ENCODE measurements around the gene ZNF516. TPM values are rescaled to one million over a fixed set of nuclear protein-coding genes. Genes with fewer than 3 reads are reported as not detected.
A peak's percentile ranks its signal among the peaks of the same experiment; 100 is the strongest.

ZNF516 gene
- polyA plus RNA-seq, 3 donors: 5.0 to 41.9 (median 8.6) TPM

- H2AFZ ChIP-seq (ENCODE audit: insufficient read depth, low read depth, low read length, poor library complexity, severe bottlenecking): no peak overlapping the region
- peaks cover 88 to 100% of the 10 kb centered on the region in 2 donors for H3K4me1 ChIP-seq (ENCODE audit: control insufficient read depth in 1 of 2, insufficient read depth in 2 of 2, low read length in 2 of 2)
- H3K27me3 ChIP-seq (ENCODE audit: control insufficient read depth in 2 of 2, insufficient read depth in 2 of 2, low read length in 2 of 2): no peaks in the 10 kb centered on the region
- peak overlapping the region in 1 of 2 donors; percentile 46 for H3K4me3 Mint-ChIP-seq
- peaks cover 93% of the 10 kb centered on the region for H3K4me1 Mint-ChIP-seq
- H4K20me1 ChIP-seq (ENCODE audit: insufficient read depth, low read length): peaks cover 95% of the 10 kb centered on the region
- H3K27ac Mint-ChIP-seq: peak overlapping the region; percentile 27 to 84 (median 68)
- peaks cover 100% of the 10 kb centered on the region for H3K79me2 ChIP-seq (ENCODE audit: insufficient read depth, low read length)
- WGBS (ENCODE audit: insufficient coverage): no CpG with 5 or more reads among the region's 3 CpGs
- DNase-seq: peak in 2 of 3 donors; percentile 39 to 68
- peak overlapping the region in 1 of 3 experiments; percentile 39 for H3K4me3 ChIP-seq (replicated peaks in 1 of 3; ENCODE audit: low read depth in 2 of 3, low read length in 3 of 3)
- H3K36me3 Mint-ChIP-seq: peaks cover 8 to 11% of the 10 kb centered on the region in 2 donors
- H3K27ac ChIP-seq (ENCODE audit: low read depth in 1 of 2, low read length in 2 of 2): peak overlapping the region in 1 of 2 donors; percentile 74
- H3K27me3 Mint-ChIP-seq (ENCODE audit: low read depth in 3 of 3): no peaks in the 10 kb centered on the region
- H3K9me3 ChIP-seq (replicated peaks in 1 of 2; ENCODE audit: control insufficient read depth in 1 of 2, insufficient read depth in 1 of 2, low read length in 2 of 2): no peaks in the 10 kb centered on the region
- intact Hi-C loops (cut with micrococcal nuclease): loop anchor here in 1 of 2 donors (5.0 kb wide), 1 partner anchor 71 kb away; no protein-coding TSS in a partner anchor
- H3K9ac ChIP-seq (ENCODE audit: insufficient read depth, low read length, poor library complexity, severe bottlenecking): no peak overlapping the region
- TF ChIP-seq, protein P1, sequence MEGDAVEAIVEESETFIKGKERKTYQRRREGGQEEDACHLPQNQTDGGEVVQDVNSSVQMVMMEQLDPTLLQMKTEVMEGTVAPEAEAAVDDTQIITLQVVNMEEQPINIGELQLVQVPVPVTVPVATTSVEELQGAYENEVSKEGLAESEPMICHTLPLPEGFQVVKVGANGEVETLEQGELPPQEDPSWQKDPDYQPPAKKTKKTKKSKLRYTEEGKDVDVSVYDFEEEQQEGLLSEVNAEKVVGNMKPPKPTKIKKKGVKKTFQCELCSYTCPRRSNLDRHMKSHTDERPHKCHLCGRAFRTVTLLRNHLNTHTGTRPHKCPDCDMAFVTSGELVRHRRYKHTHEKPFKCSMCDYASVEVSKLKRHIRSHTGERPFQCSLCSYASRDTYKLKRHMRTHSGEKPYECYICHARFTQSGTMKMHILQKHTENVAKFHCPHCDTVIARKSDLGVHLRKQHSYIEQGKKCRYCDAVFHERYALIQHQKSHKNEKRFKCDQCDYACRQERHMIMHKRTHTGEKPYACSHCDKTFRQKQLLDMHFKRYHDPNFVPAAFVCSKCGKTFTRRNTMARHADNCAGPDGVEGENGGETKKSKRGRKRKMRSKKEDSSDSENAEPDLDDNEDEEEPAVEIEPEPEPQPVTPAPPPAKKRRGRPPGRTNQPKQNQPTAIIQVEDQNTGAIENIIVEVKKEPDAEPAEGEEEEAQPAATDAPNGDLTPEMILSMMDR (IDR thresholded peaks at IDR 0.05): peak; percentile 48
- peak overlapping the region; percentile 26 for H3K4me2 ChIP-seq (replicated peaks; ENCODE audit: extremely low read depth, low read length, poor library complexity, severe bottlenecking)
- no peaks in the 10 kb centered on the region for H3K36me3 ChIP-seq (replicated peaks in 1 of 2; ENCODE audit: control insufficient read depth in 1 of 2, insufficient read depth in 2 of 2, low read length in 2 of 2)
- no peaks in the 10 kb centered on the region for H3K9me3 Mint-ChIP-seq
Observed at GRCh38 chr18:76472829-76473228, 22.2 kb downstream of the ZNF516 start.

DNA sequence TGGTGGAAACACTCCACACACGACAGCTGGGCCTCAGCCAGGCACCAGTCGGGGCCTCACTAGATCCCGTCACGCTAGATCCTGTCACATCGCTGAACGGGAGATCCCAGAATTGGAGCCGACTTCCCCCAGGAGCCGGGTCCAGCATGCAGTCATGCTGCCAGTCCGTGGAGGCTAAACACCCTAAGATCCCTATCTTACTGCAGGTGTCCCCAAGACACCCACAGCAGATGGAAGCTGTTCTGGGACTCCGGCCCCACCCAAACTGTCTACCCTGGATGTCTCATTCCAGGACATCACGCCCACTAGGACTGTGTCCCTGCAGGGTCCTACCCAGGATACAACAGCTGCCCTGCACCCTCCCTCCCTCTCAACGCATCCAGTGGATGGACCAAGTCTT is 23.4 kb downstream of the ZNF516 start:
- Mint-ChIP-seq H3K9me3 (no peaks in the 10 kb centered on the region), H3K27ac (peak overlapping the region; percentile 36 to 88 (median 70)), H3K4me3 (no peak overlapping the region), H3K36me3 (peaks cover 8 to 11% of the 10 kb centered on the region in 2 donors), H3K4me1 (peaks cover 89% of the 10 kb centered on the region), H3K27me3 (ENCODE audit: low read depth in 3 of 3) (no peaks in the 10 kb centered on the region)
- intact Hi-C loops (cut with micrococcal nuclease): loop anchor here in 1 of 2 donors (5.0 kb wide), 1 partner anchor 69 kb away; no protein-coding TSS in a partner anchor
- Histone ChIP-seq H3K4me3 (replicated peaks in 1 of 3; ENCODE audit: low read depth in 2 of 3, low read length in 3 of 3) (no peak overlapping the region), H3K4me1 (ENCODE audit: control insufficient read depth in 1 of 2, insufficient read depth in 2 of 2, low read length in 2 of 2) (peaks cover 88 to 100% of the 10 kb centered on the region in 2 donors), H3K27me3 (ENCODE audit: control insufficient read depth in 2 of 2, insufficient read depth in 2 of 2, low read length in 2 of 2) (no peaks in the 10 kb centered on the region), H3K36me3 (replicated peaks in 1 of 2; ENCODE audit: control insufficient read depth in 1 of 2, insufficient read depth in 2 of 2, low read length in 2 of 2) (no peaks in the 10 kb centered on the region), H3K79me2 (ENCODE audit: insufficient read depth, low read length) (peaks cover 100% of the 10 kb centered on the region), H3K9ac (ENCODE audit: insufficient read depth, low read length, poor library complexity, severe bottlenecking) (no peak overlapping the region), H2AFZ (ENCODE audit: insufficient read depth, low read depth, low read length, poor library complexity, severe bottlenecking) (no peak overlapping the region), H3K9me3 (replicated peaks in 1 of 2; ENCODE audit: control insufficient read depth in 1 of 2, insufficient read depth in 1 of 2, low read length in 2 of 2) (no peaks in the 10 kb centered on the region), H4K20me1 (ENCODE audit: insufficient read depth, low read length) (peaks cover 93% of the 10 kb centered on the region), H3K27ac (ENCODE audit: low read depth in 1 of 2, low read length in 2 of 2) (peak overlapping the region; percentile 2 to 74), H3K4me2 (replicated peaks; ENCODE audit: extremely low read depth, low read length, poor library complexity, severe bottlenecking) (peak overlapping the region; percentile 26)
- TF ChIP-seq, protein P1 (IDR thresholded peaks at IDR 0.05): no peak
- 86% methylated on average over 9 of the region's 12 CpGs for WGBS (ENCODE audit: insufficient coverage)
- no peak for DNase-seq
